Neutrophil (primary cell): ENCODE results near the gene ATP6V0A1.

Experiments
- H3K27ac ChIP-seq: fragments of 200-600 bp; sonication (generic); 2 replicates; pipeline ENCODE4 v1.5.1; 2016; ENCODE audit warnings: mild to moderate bottlenecking, moderate library complexity
- H3K27me3 ChIP-seq: fragments of 200-600 bp; sonication (generic); 2 replicates; pipeline ENCODE4 v1.6.0; 2016; ENCODE audit warnings: mild to moderate bottlenecking
- H3K36me3 ChIP-seq: fragments of 200-600 bp; sonication (generic); 2 replicates; pipeline ENCODE4 v1.5.1; 2017
- H3K4me1 ChIP-seq, 2 experiments: fragments of 200-600 bp in 1 of 2; sonication (generic) in 1 of 2; 1 replicate in 1 of 2; 2 replicates in 1 of 2; pipeline versions ENCODE4 v1.5.1 to v1.6.1; 2013 to 2016; ENCODE audit warnings: low read depth in 1 of 2, low read length in 1 of 2, mild to moderate bottlenecking in 1 of 2, moderate library complexity in 1 of 2; ENCODE audit not compliant: control insufficient read depth in 1 of 2, insufficient read depth in 1 of 2
- H3K4me3 ChIP-seq, 2 experiments: fragments of 200-600 bp in 1 of 2; sonication (generic) in 1 of 2; 1 replicate in 1 of 2; 2 replicates in 1 of 2; pipeline ENCODE4 v1.5.1; 2013 to 2016; ENCODE audit warnings: low read depth in 1 of 2, low read length in 1 of 2, mild to moderate bottlenecking in 1 of 2, moderate library complexity in 1 of 2
- H3K9me3 ChIP-seq: fragments of 200-600 bp; sonication (generic); 2 replicates; pipeline ENCODE4 v1.5.1; 2016
- CTCF ChIP-seq: fragments of 200-600 bp; sonication (generic); IDR thresholded peaks from 2 replicates; pipeline ENCODE4 v1.5.1; 2016; ENCODE audit warnings: antibody characterized with exemption

ATP6V0A1 gene

GRCh38 chr17:42488032-42488431 lies 29.4 kb downstream of the ATP6V0A1 start:
- H3K27ac ChIP-seq: no peak overlapping the region
- no peaks in the 10 kb centered on the region for H3K27me3 ChIP-seq
- peaks cover 100% of the 10 kb centered on the region for H3K36me3 ChIP-seq
- no peaks in the 10 kb centered on the region for H3K9me3 ChIP-seq
- H3K4me3 ChIP-seq: no peak overlapping the region
- no peaks in the 10 kb centered on the region for H3K4me1 ChIP-seq
- TF ChIP-seq CTCF: no peak

GRCh38 chr17:42493319-42493718 lies 34.6 kb downstream of the ATP6V0A1 start:
- Histone ChIP-seq H3K4me3 (no peak overlapping the region), H3K4me1 (no peaks in the 10 kb centered on the region), H3K27ac (no peak overlapping the region), H3K36me3 (peaks cover 99% of the 10 kb centered on the region), H3K9me3 (no peaks in the 10 kb centered on the region), H3K27me3 (no peaks in the 10 kb centered on the region)
- TF ChIP-seq CTCF: no peak

- no peaks in the 10 kb centered on the region for H3K4me1 ChIP-seq
- H3K9me3 ChIP-seq: no peaks in the 10 kb centered on the region
- peaks cover 99% of the 10 kb centered on the region for H3K36me3 ChIP-seq
- no peak overlapping the region for H3K27ac ChIP-seq
- H3K27me3 ChIP-seq: no peaks in the 10 kb centered on the region
- no peak overlapping the region for H3K4me3 ChIP-seq
- TF ChIP-seq CTCF: no peak
Observed at GRCh38 chr17:42494673-42495072, 36.0 kb downstream of the ATP6V0A1 start.

GRCh38 chr17:42498828-42499227 lies 40.1 kb downstream of the ATP6V0A1 start:
- peaks cover 99% of the 10 kb centered on the region for H3K36me3 ChIP-seq

GRCh38 chr17:42502091-42502490 lies 43.4 kb downstream of the ATP6V0A1 start:
- H3K27me3 ChIP-seq: no peaks in the 10 kb centered on the region
- no peak for TF ChIP-seq CTCF
- peaks cover 99% of the 10 kb centered on the region for H3K36me3 ChIP-seq
- no peak overlapping the region for H3K27ac ChIP-seq
- H3K4me1 ChIP-seq: no peaks in the 10 kb centered on the region
- H3K9me3 ChIP-seq: no peaks in the 10 kb centered on the region
- no peak overlapping the region for H3K4me3 ChIP-seq

More at GRCh38 chr17:42498828-42499227, 40.1 kb downstream of the ATP6V0A1 start:
- TF ChIP-seq CTCF: no peak
- no peak overlapping the region for H3K27ac ChIP-seq
- no peaks in the 10 kb centered on the region for H3K27me3 ChIP-seq
- no peak overlapping the region for H3K4me3 ChIP-seq
- H3K4me1 ChIP-seq: no peaks in the 10 kb centered on the region
- H3K9me3 ChIP-seq: no peaks in the 10 kb centered on the region

GRCh38 chr17:42502926-42503325 lies 44.2 kb downstream of the ATP6V0A1 start:
- peaks cover 100% of the 10 kb centered on the region for H3K36me3 ChIP-seq
- no peak overlapping the region for H3K27ac ChIP-seq
- no peak overlapping the region for H3K4me3 ChIP-seq
- H3K9me3 ChIP-seq: no peaks in the 10 kb centered on the region
- no peak for TF ChIP-seq CTCF
- H3K27me3 ChIP-seq: no peaks in the 10 kb centered on the region
- no peaks in the 10 kb centered on the region for H3K4me1 ChIP-seq
